ENCODE measurements around the gene POLR1E.

POLR1E gene

GRCh38 chr9:37443566-37443965, 42.2 kb upstream of the POLR1E start:
- H4K20me1 ChIP-seq (ENCODE audit: control insufficient read depth, insufficient read depth, low read depth, low read length): 0 out of 2 replicates have a peak, but pooled peaks cover 5% of the 10 kb centered on the region
- H3K36me3 ChIP-seq (ENCODE audit: control insufficient read depth, low read length): peaks cover 54% of the 10 kb centered on the region
- no peaks in the 10 kb centered on the region for H3K9me3 ChIP-seq (ENCODE audit: control insufficient read depth, insufficient read depth, low read length)
- H3K4me3 ChIP-seq (ENCODE audit: low read length): no peak overlapping the region
- no peaks in the 10 kb centered on the region for H3K27me3 ChIP-seq (ENCODE audit: control insufficient read depth, low read length)
- peaks cover 19% of the 10 kb centered on the region for H3F3A ChIP-seq (ENCODE audit: control insufficient read depth, insufficient read depth)
- H3K27ac ChIP-seq (ENCODE audit: low read depth, low read length): no peak overlapping the region
- H3K4me2 ChIP-seq (ENCODE audit: low read length): no peak overlapping the region
- H3K79me2 ChIP-seq (ENCODE audit: control insufficient read depth, low read length): peaks cover 70% of the 10 kb centered on the region
- H3K4me1 ChIP-seq (ENCODE audit: control insufficient read depth, low read length): no peaks in the 10 kb centered on the region
- no peaks in the 10 kb centered on the region for H3K9me2 ChIP-seq (replicated peaks; ENCODE audit: control insufficient read depth, low read length)
- TF ChIP-seq CTCF (IDR thresholded peaks at IDR 0.05; ENCODE audit: low read depth, low read length, poor library complexity, severe bottlenecking): no peak
- TF ChIP-seq EZH2phosphoT487 (IDR thresholded peaks at IDR 0.05; ENCODE audit: borderline replicate concordance, low read length): no peak

- Histone ChIP-seq H3F3A (ENCODE audit: control insufficient read depth, insufficient read depth) (peaks cover 7% of the 10 kb centered on the region), H4K20me1 (ENCODE audit: control insufficient read depth, insufficient read depth, low read depth, low read length) (0 out of 2 replicates have a peak, but pooled peaks cover 5% of the 10 kb centered on the region), H3K9me3 (ENCODE audit: control insufficient read depth, insufficient read depth, low read length) (no peaks in the 10 kb centered on the region), H3K79me2 (ENCODE audit: control insufficient read depth, low read length) (peaks cover 65% of the 10 kb centered on the region), H3K27me3 (ENCODE audit: control insufficient read depth, low read length) (no peaks in the 10 kb centered on the region), H3K4me3 (ENCODE audit: low read length) (no peak overlapping the region), H3K9me2 (replicated peaks; ENCODE audit: control insufficient read depth, low read length) (no peaks in the 10 kb centered on the region), H3K4me1 (ENCODE audit: control insufficient read depth, low read length) (no peaks in the 10 kb centered on the region), H3K4me2 (ENCODE audit: low read length) (no peak overlapping the region), H3K36me3 (ENCODE audit: control insufficient read depth, low read length) (peaks cover 44% of the 10 kb centered on the region), H3K27ac (ENCODE audit: low read depth, low read length) (no peak overlapping the region)
- TF ChIP-seq CTCF (IDR thresholded peaks at IDR 0.05; ENCODE audit: low read depth, low read length, poor library complexity, severe bottlenecking): no peak
- TF ChIP-seq EZH2phosphoT487 (IDR thresholded peaks at IDR 0.05; ENCODE audit: borderline replicate concordance, low read length): no peak
Measured at GRCh38 chr9:37444890-37445289, 40.9 kb upstream of the POLR1E start.

GRCh38 chr9:37445832-37446231, 39.9 kb upstream of the POLR1E start:
- H3K4me2 ChIP-seq (ENCODE audit: low read length): no peak overlapping the region
- peaks cover 72% of the 10 kb centered on the region for H3K79me2 ChIP-seq (ENCODE audit: control insufficient read depth, low read length)

More at GRCh38 chr9:37445832-37446231, 39.9 kb upstream of the POLR1E start:
- Histone ChIP-seq H3K9me2 (replicated peaks; ENCODE audit: control insufficient read depth, low read length) (no peaks in the 10 kb centered on the region), H3K36me3 (ENCODE audit: control insufficient read depth, low read length) (peaks cover 42% of the 10 kb centered on the region), H3K27me3 (ENCODE audit: control insufficient read depth, low read length) (no peaks in the 10 kb centered on the region), H3K4me3 (ENCODE audit: low read length) (no peak overlapping the region), H3K4me1 (ENCODE audit: control insufficient read depth, low read length) (no peaks in the 10 kb centered on the region), H3F3A (ENCODE audit: control insufficient read depth, insufficient read depth) (no peaks in the 10 kb centered on the region), H4K20me1 (ENCODE audit: control insufficient read depth, insufficient read depth, low read depth, low read length) (0 out of 2 replicates have a peak, but pooled peaks cover 5% of the 10 kb centered on the region), H3K9me3 (ENCODE audit: control insufficient read depth, insufficient read depth, low read length) (no peaks in the 10 kb centered on the region), H3K27ac (ENCODE audit: low read depth, low read length) (no peak overlapping the region)
- no peak for TF ChIP-seq CTCF (IDR thresholded peaks at IDR 0.05; ENCODE audit: low read depth, low read length, poor library complexity, severe bottlenecking)
